Mesothelial cell of epicardium (in vitro differentiated cells): ENCODE results near the gene DNAJC18. TPM values are rescaled to one million over a fixed set of nuclear protein-coding genes. Genes with fewer than 3 reads are reported as not detected.
"Not testable (repeated sequence)": the region's sequence is repeated elsewhere in the genome, so short reads cannot be mapped to it uniquely, and the experiment has no call there.

Experiments used
- DNase-seq, 2 experiments: peaks; one replicate each; pipeline ENCODE4 v3.0.0; 2021; ENCODE audit warnings: low spot score in 2 of 2; ENCODE audit not compliant: unreplicated experiment in 2 of 2
- H3K27ac Mint-ChIP-seq: 2 replicates; pipeline ENCODE4 v1.8.0; 2021; ENCODE audit warnings: mixed read lengths
- H3K27me3 Mint-ChIP-seq: 2 replicates; pipeline ENCODE4 v1.8.0; 2021; ENCODE audit warnings: low read depth, mixed read lengths
- H3K36me3 Mint-ChIP-seq: 2 replicates; pipeline ENCODE4 v1.8.0; 2021; ENCODE audit warnings: mixed read lengths
- H3K4me1 Mint-ChIP-seq: 2 replicates; pipeline ENCODE4 v1.8.0; 2021; ENCODE audit warnings: mixed read lengths
- H3K4me3 Mint-ChIP-seq: 2 replicates; pipeline ENCODE4 v1.8.0; 2021; ENCODE audit warnings: mild to moderate bottlenecking, moderate library complexity, mixed read lengths
- H3K9me3 Mint-ChIP-seq: 2 replicates; pipeline ENCODE4 v1.8.0; 2021; ENCODE audit warnings: mixed read lengths
- CTCF ChIP-seq: fragments of 200-600 bp; sonication (generic); IDR thresholded peaks from one replicate; pipeline ENCODE4 v1.5.0; 2021; ENCODE audit warnings: antibody characterized with exemption; ENCODE audit not compliant: unreplicated experiment
- total RNA-seq: library from RNA; stranded (reverse); gene quantifications from 3 replicates; pipeline ENCODE4 v1.2.1, GENCODE V29; 2021

Gene DNAJC18
- total RNA-seq, 1 donor from 2014 or later, result 25.2 TPM

DNA sequence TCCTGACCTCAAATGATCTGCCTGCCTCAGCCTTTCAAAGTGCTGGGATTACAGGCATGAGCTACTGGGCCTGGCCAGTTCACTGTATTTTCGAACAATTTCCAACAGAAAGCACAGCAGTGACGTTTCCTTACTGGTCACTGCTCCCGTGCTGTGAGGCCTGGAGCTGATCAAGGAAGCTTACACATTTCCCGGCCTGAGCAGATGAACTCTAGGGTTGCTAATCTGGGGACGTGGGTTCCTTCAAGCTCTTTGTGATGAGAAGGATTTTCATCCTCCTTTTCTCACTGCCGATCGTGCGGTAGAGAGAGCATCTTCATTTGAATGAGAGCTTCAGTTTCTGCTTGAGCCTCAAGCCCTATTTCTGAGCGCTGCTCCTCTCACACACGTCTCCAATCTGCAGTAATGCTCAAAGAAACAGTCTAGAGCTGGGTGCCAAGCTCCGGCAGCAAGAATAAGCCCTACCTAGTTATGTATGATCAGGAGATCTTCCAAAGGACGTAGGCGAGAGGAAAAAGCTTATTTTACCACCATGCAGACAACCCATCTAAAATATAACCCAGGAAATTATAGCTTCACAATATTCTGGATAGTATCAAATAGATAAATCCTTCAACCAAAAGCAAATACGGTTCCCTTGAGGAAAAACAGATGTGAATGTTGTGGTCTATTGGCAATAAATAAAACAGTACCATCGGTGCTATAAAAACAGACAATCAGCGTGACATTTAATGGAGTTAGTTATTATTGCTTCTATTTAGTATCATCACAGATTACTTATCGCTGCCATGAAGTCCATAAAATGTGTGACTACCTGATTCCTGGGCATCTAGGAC, 28.1 kb downstream of the DNAJC18 start:
- Mint-ChIP-seq H3K27ac (no peak overlapping the region), H3K4me1 (no peaks in the 10 kb centered on the region), H3K4me3 (no peak overlapping the region), H3K9me3 (no peaks in the 10 kb centered on the region), H3K36me3 (peaks cover 4% of the 10 kb centered on the region), H3K27me3 (no peaks in the 10 kb centered on the region)
- no peak for TF ChIP-seq CTCF
- DNase-seq, result no peak

GRCh38 chr5:139410121-139410992, 29.0 kb downstream of the DNAJC18 start:
- H3K4me3 Mint-ChIP-seq, result no peak overlapping the region
- H3K27ac Mint-ChIP-seq, result no peak overlapping the region
- DNase-seq, result no peak
- no peaks in the 10 kb centered on the region for H3K27me3 Mint-ChIP-seq
- no peak for TF ChIP-seq CTCF
- H3K9me3 Mint-ChIP-seq, result no peaks in the 10 kb centered on the region
- no peaks in the 10 kb centered on the region for H3K4me1 Mint-ChIP-seq
- H3K36me3 Mint-ChIP-seq, result peaks cover 4% of the 10 kb centered on the region

DNA sequence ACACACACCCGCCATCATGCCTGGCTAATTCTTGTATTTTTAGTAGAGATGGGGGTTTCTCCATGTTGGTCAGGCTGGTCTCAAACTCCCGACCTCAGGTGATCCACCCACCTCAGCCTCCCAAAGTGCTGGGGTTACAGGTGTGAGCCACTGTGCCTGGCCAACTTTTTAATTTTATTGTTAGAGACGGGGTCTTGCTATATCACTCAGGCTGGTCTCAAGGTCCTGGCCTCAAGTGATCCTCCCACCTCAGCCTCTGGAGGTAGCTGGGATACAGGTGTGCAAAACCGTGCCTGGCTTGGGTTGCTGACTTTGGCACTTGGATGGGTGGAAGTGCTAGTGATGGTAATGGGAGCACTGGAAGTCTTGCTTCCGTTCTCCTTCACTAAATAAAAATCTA, 30.2 kb downstream of the DNAJC18 start:
- not testable (repeated sequence) for H3K9me3 Mint-ChIP-seq, DNase-seq, H3K4me3 Mint-ChIP-seq, H3K27me3 Mint-ChIP-seq, H3K27ac Mint-ChIP-seq, H3K36me3 Mint-ChIP-seq, H3K4me1 Mint-ChIP-seq

DNA sequence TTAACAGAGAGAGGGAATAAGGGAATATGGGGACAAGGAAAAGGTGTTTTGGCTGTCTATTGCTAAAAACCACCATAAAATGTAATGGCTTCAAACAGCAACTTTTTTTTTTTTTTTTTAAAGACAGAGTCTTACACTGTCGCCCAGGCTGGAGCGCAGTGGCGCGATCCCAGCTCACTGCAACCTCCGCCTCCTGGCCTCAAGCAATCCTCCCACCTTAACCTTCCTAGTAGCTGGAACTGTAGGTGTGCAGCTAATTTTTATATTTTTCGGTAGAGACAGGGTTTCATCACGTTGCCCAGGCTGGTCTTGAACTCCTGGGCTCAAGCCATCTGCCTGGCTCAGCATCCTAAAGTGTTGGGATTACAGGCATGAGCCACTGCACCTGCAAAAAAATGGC, 31.1 kb downstream of the DNAJC18 start:
- no peak for TF ChIP-seq CTCF

DNA sequence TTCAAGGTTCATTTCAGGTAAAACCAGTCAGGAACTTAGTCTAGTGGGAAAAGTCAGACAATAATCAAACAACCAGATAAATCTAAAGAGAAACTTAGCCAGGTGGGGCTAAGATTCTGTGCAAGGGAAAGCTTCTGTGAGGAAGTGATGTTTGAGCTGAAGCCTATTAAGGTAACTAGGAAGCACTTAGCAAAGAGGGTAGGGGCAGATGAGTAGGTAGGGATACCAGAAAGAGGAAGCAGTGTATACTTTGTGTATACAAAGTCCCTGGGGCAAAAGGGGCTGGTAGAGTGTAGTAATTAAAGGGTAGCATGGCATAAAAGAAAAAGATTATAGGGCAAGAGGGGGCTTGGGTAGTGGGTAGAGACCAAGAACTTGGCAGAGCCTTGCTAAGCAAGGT, 31.8 kb downstream of the DNAJC18 start:
- DNase-seq, result no peak
- TF ChIP-seq CTCF, result no peak
- H3K4me3 Mint-ChIP-seq, result no peak overlapping the region
- no peaks in the 10 kb centered on the region for H3K27me3 Mint-ChIP-seq
- peaks cover 14% of the 10 kb centered on the region for H3K4me1 Mint-ChIP-seq
- no peaks in the 10 kb centered on the region for H3K9me3 Mint-ChIP-seq
- H3K36me3 Mint-ChIP-seq, result peaks cover 1% of the 10 kb centered on the region
- H3K27ac Mint-ChIP-seq, result no peak overlapping the region

More for the DNA sequence above, 31.1 kb downstream of the DNAJC18 start:
- Mint-ChIP-seq H3K27me3 (no peaks in the 10 kb centered on the region), H3K4me3 (no peak overlapping the region), H3K27ac (no peak overlapping the region), H3K36me3 (peaks cover 1% of the 10 kb centered on the region), H3K9me3 (no peaks in the 10 kb centered on the region), H3K4me1 (peaks cover 10% of the 10 kb centered on the region)
- DNase-seq, result no peak

- H3K4me3 Mint-ChIP-seq, result no peak overlapping the region
- peaks cover 1% of the 10 kb centered on the region for H3K36me3 Mint-ChIP-seq
- H3K27ac Mint-ChIP-seq, result no peak overlapping the region
- no peak for TF ChIP-seq CTCF
- H3K9me3 Mint-ChIP-seq, result no peaks in the 10 kb centered on the region
- no peak for DNase-seq
- H3K4me1 Mint-ChIP-seq, result peaks cover 14% of the 10 kb centered on the region
- H3K27me3 Mint-ChIP-seq, result no peaks in the 10 kb centered on the region
Measured at GRCh38 chr5:139406963-139407362, 32.4 kb downstream of the DNAJC18 start.
